Raji (cell line): ENCODE data around the gene CCDC88C.

ENCODE experiments used
- POLR2A ChIP-seq: IDR thresholded peaks from 2 replicates; pipeline ENCODE4 v1.6.1; 2011; ENCODE audit warnings: low read depth, low read length, control low read depth; ENCODE audit not compliant: insufficient read depth

CCDC88C gene

GRCh38 chr14:91390165-91390778 is 27.3 kb downstream of the CCDC88C start:
- TF ChIP-seq POLR2A = no peak

- TF ChIP-seq POLR2A = no peak
Measured at GRCh38 chr14:91389150-91389549, 28.5 kb downstream of the CCDC88C start.

GRCh38 chr14:91388551-91388975 is 29.1 kb downstream of the CCDC88C start:
- TF ChIP-seq POLR2A = no peak

GRCh38 chr14:91387951-91388381 is 29.7 kb downstream of the CCDC88C start:
- TF ChIP-seq POLR2A = no peak

GRCh38 chr14:91387169-91387835 is 30.3 kb downstream of the CCDC88C start:
- no peak for TF ChIP-seq POLR2A

- no peak for TF ChIP-seq POLR2A
Measured at GRCh38 chr14:91385697-91386096, 31.9 kb downstream of the CCDC88C start.

GRCh38 chr14:91385224-91385623 is 32.4 kb downstream of the CCDC88C start:
- no peak for TF ChIP-seq POLR2A

- TF ChIP-seq POLR2A = no peak
Measured at GRCh38 chr14:91383439-91383838, 34.2 kb downstream of the CCDC88C start.

- TF ChIP-seq POLR2A = no peak
Measured at GRCh38 chr14:91381801-91382670, 35.6 kb downstream of the CCDC88C start.

- no peak for TF ChIP-seq POLR2A
Measured at GRCh38 chr14:91380610-91381371, 36.8 kb downstream of the CCDC88C start.

- TF ChIP-seq POLR2A = no peak
Measured at GRCh38 chr14:91380123-91380522, 37.5 kb downstream of the CCDC88C start.

- no peak for TF ChIP-seq POLR2A
Measured at GRCh38 chr14:91379579-91379932, 38.1 kb downstream of the CCDC88C start.

- no peak for TF ChIP-seq POLR2A
Measured at GRCh38 chr14:91378930-91379578, 38.6 kb downstream of the CCDC88C start.

- no peak for TF ChIP-seq POLR2A
Measured at GRCh38 chr14:91377700-91378652, 39.6 kb downstream of the CCDC88C start.
